B cell (primary cell): ENCODE measurements around the gene SLC10A2.

ENCODE experiments used
- CTCF ChIP-seq: fragments of 200-600 bp; IDR thresholded peaks from one replicate; pipeline ENCODE4 v1.8.0; 2022; ENCODE audit warnings: antibody characterized with exemption, mild to moderate bottlenecking
- EZH2 ChIP-seq: IDR thresholded peaks from 2 replicates; pipeline ENCODE4 v1.6.1; 2012; ENCODE audit warnings: borderline replicate concordance, low read depth, mild to moderate bottlenecking, moderate library complexity, low read length; ENCODE audit not compliant: insufficient read depth, poor library complexity, severe bottlenecking

DNA sequence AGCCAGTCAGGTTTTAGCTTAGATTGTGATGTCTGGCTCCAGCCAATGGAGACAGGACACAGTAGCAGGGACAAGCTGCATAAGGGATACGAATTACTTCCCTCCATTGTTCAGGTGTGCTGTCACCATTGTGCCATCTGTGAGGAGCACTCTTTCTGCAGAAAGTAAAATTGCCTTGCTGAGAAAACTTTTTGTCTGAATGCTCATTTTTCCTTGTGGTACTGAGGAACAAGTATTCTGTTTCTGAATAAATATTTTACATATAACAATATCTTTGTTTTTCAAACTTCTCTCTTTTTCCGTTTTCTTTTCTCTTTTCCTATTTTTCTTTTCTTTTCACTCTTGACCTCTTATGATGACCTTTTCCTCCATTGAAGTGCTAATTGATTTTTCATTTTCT is 10.2 kb downstream of the SLC10A2 start:
- TF ChIP-seq CTCF: no peak
- no peak for TF ChIP-seq EZH2
